Caco-2 (cell line): ENCODE results near the gene CENPH. TPM values are rescaled to one million over a fixed set of nuclear protein-coding genes. Genes with fewer than 3 reads are reported as not detected.

Source experiments
- BruUV-seq: library from RNA; stranded (reverse); fragments of 400-500 nt; replicated peaks from 2 replicates; lab custom pipeline; 2021; lab: Mats Ljungman, UMichigan
- CTCF ChIA-PET: fragments of 300-600 bp; sonication (Branson Sonifier 250); formaldehyde crosslinking; loops from one replicate; lab custom pipeline; 2022; ENCODE audit warnings: antibody characterized with exemption; lab: Charles Lee
- POLR2A ChIA-PET: fragments of 300-600 bp; sonication (Branson Sonifier 250); formaldehyde crosslinking; loops from one replicate; lab custom pipeline; 2022; ENCODE audit warnings: antibody characterized with exemption; lab: Charles Lee
- DNase-seq, 2 experiments: peaks; one replicate each; pipeline versions ENCODE4 v3.0.0 to v3.0.0-alpha.2; 2020 to 2022
- H3K27me3 ChIP-seq: replicated peaks from 2 replicates; pipeline ENCODE4 v1.6.0; 2011; ENCODE audit warnings: low read length; ENCODE audit not compliant: control insufficient read depth, insufficient read depth
- H3K36me3 ChIP-seq: 2 replicates; pipeline ENCODE4 v1.5.1; 2011; ENCODE audit warnings: low read length; ENCODE audit not compliant: control insufficient read depth, insufficient read depth
- H3K4me1 ChIP-seq: fragments of 250-450 bp; sonication (Bioruptor Pico); 2 replicates; pipeline ENCODE4 v1.5.1; 2020; ENCODE audit warnings: mild to moderate bottlenecking
- H3K4me3 ChIP-seq: 2 replicates; pipeline ENCODE4 v1.5.1; 2011; ENCODE audit warnings: low read depth, mild to moderate bottlenecking, control low read depth, low read length
- H3K9me3 ChIP-seq: fragments of 250-450 bp; sonication (Bioruptor Pico); 2 replicates; pipeline ENCODE4 v1.5.1; 2020; ENCODE audit warnings: mild to moderate bottlenecking, moderate library complexity
- H3K27ac Mint-ChIP-seq: one replicate; pipeline ENCODE4 v1.8.0; 2022; ENCODE audit warnings: mixed read lengths; ENCODE audit not compliant: unreplicated experiment
- H3K27me3 Mint-ChIP-seq: one replicate; pipeline ENCODE4 v1.8.0; 2022; ENCODE audit warnings: mixed read lengths; ENCODE audit not compliant: insufficient read depth, unreplicated experiment
- H3K36me3 Mint-ChIP-seq: one replicate; pipeline ENCODE4 v1.8.0; 2022; ENCODE audit warnings: mild to moderate bottlenecking, mixed read lengths; ENCODE audit not compliant: insufficient read depth, unreplicated experiment
- H3K4me1 Mint-ChIP-seq: one replicate; pipeline ENCODE4 v1.8.0; 2022; ENCODE audit warnings: low read depth, mixed read lengths; ENCODE audit not compliant: unreplicated experiment
- H3K4me3 Mint-ChIP-seq: one replicate; pipeline ENCODE4 v1.8.0; 2022; ENCODE audit warnings: mild to moderate bottlenecking, moderate library complexity, mixed read lengths; ENCODE audit not compliant: unreplicated experiment
- H3K9me3 Mint-ChIP-seq: one replicate; pipeline ENCODE4 v1.8.0; 2022; ENCODE audit warnings: mixed read lengths; ENCODE audit not compliant: unreplicated experiment
- intact Hi-C: fragments of 100-400 bp; cut with micrococcal nuclease; formaldehyde crosslinking; loops from one replicate; pipeline ENCODE4 v1.10.0; 2022; ENCODE audit not compliant: unreplicated experiment
- total RNA-seq: library from RNA; stranded (reverse); gene quantifications from 2 replicates; pipeline ENCODE4 v1.2.3, GENCODE V29; 2022
- TF ChIP-seq, protein P1 (sequence below), 2 experiments: fragments of 200-600 bp in 1 of 2; IDR thresholded peaks; 1 replicate in 1 of 2; 2 replicates in 1 of 2; pipeline versions ENCODE4 v1.5.1 to v1.8.0; 2011 to 2022; ENCODE audit warnings: antibody characterized with exemption in 1 of 2, control low read depth in 1 of 2, inconsistent platforms in 1 of 2, low read depth in 1 of 2, low read length in 1 of 2, mild to moderate bottlenecking in 1 of 2, moderate library complexity in 1 of 2; ENCODE audit not compliant: insufficient read depth in 1 of 2, severe bottlenecking in 1 of 2, unreplicated experiment in 1 of 2

Gene CENPH
- total RNA-seq, 1 experiment from 2014 or later: 30.2 TPM

DNA sequence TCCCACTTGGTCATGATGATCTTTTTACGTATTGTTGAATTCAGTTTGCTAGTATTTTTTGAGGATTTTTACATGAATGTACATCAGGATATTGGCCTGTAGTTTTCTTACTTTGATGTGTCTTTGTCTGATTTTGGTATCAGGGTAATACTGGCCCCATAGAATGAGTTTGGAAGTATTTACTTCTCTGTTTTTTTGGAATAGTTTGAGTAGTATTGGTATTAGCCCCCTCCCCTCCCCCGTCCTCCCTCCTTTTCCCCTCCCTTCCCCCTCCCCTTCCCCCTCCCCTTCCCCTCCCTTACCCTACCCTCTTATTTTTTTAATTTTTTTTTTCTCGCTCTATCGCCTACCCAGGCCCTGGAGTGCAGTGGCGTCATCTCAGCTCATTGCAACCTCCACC lies 55.6 kb downstream of the CENPH start:
- peaks cover 33% of the 10 kb centered on the region for H3K4me1 ChIP-seq
- no TSS peak for BruUV-seq
- H3K27me3 Mint-ChIP-seq: no peaks in the 10 kb centered on the region
- no peak overlapping the region for H3K27ac Mint-ChIP-seq
- no peak for DNase-seq
- no peak overlapping the region for H3K4me3 Mint-ChIP-seq
- H3K4me3 ChIP-seq: no peak overlapping the region
- TF ChIP-seq, protein P1, sequence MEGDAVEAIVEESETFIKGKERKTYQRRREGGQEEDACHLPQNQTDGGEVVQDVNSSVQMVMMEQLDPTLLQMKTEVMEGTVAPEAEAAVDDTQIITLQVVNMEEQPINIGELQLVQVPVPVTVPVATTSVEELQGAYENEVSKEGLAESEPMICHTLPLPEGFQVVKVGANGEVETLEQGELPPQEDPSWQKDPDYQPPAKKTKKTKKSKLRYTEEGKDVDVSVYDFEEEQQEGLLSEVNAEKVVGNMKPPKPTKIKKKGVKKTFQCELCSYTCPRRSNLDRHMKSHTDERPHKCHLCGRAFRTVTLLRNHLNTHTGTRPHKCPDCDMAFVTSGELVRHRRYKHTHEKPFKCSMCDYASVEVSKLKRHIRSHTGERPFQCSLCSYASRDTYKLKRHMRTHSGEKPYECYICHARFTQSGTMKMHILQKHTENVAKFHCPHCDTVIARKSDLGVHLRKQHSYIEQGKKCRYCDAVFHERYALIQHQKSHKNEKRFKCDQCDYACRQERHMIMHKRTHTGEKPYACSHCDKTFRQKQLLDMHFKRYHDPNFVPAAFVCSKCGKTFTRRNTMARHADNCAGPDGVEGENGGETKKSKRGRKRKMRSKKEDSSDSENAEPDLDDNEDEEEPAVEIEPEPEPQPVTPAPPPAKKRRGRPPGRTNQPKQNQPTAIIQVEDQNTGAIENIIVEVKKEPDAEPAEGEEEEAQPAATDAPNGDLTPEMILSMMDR (IDR thresholded peaks at IDR 0.05; ENCODE audit: insufficient read depth in 1 of 2, low read depth in 1 of 2, low read length in 1 of 2, severe bottlenecking in 1 of 2, unreplicated experiment in 1 of 2): no peak
- intact Hi-C loops: no loop called here
- ChIA-PET CTCF (no interaction called here), POLR2A (no interaction called here)
- no peaks in the 10 kb centered on the region for H3K9me3 Mint-ChIP-seq
- peaks cover 48% of the 10 kb centered on the region for H3K4me1 Mint-ChIP-seq
- H3K27me3 ChIP-seq: no peaks in the 10 kb centered on the region
- H3K36me3 ChIP-seq: no peaks in the 10 kb centered on the region
- H3K9me3 ChIP-seq: no peaks in the 10 kb centered on the region
- H3K36me3 Mint-ChIP-seq: peaks cover 78% of the 10 kb centered on the region

DNA sequence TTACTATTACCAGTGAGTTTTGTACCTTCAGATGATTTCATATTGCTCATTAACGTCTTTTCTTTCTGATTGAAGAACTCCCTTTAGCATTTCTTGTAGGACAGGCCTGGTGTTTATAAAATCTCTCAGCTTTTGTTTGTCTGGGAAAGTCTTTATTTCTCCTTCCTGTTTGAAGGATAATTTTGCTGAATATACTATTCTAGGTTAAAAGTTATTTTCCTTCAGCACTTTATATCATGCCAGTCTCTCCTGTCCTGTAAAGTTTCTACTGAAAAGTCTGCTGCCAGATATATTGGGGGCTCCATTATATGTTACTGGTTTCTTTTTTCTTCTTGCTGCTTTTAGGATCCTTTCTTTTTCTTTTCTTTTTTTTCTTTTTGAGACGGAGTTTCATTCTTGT lies 58.6 kb downstream of the CENPH start:
- H3K27ac Mint-ChIP-seq: peak overlapping the region; percentile 66
- BruUV-seq: no TSS peak

DNA sequence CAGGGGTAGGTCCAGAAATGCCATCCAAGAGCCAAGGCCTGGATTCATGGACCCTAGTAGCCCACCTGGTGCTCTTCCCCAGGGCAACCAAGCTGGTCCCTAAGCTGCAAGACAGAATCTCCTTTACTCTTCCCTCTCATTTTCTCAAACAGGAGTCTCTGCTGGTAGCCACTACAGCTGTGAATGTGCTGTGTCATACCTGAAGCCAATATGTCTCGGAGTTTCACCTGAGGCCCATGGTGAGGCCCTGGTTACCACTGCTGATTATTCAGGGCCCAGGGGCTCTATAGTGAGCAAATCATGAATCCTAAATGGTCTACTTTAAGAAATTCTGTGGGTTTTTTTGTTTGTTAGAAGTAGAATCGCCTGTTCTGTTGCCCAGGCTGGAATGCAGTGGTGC lies 61.2 kb downstream of the CENPH start:
- intact Hi-C loops: no loop called here
- H3K27me3 ChIP-seq: no peaks in the 10 kb centered on the region
- no peak for DNase-seq
- BruUV-seq: no TSS peak
- H3K4me1 ChIP-seq: peaks cover 21% of the 10 kb centered on the region
- Mint-ChIP-seq H3K9me3 (no peaks in the 10 kb centered on the region), H3K27ac (peak overlapping the region; percentile 88), H3K27me3 (no peaks in the 10 kb centered on the region), H3K4me3 (no peak overlapping the region), H3K36me3 (peaks cover 69% of the 10 kb centered on the region), H3K4me1 (peaks cover 37% of the 10 kb centered on the region)
- CTCF ChIA-PET: no interaction called here
- peaks cover 1% of the 10 kb centered on the region; the same call in 1 of the 2 replicates for H3K36me3 ChIP-seq
- no peak overlapping the region for H3K4me3 ChIP-seq
- POLR2A ChIA-PET: interaction anchor here (0.6 kb wide), 1 partner anchor 13 kb away, joined by 3 read pairs; no protein-coding TSS in a partner anchor
- TF ChIP-seq, protein P1 (IDR thresholded peaks at IDR 0.05; ENCODE audit: insufficient read depth in 1 of 2, low read depth in 1 of 2, low read length in 1 of 2, severe bottlenecking in 1 of 2, unreplicated experiment in 1 of 2): no peak
- H3K9me3 ChIP-seq: no peaks in the 10 kb centered on the region

More for the DNA sequence above, 58.6 kb downstream of the CENPH start:
- CTCF ChIA-PET: no interaction called here
- Mint-ChIP-seq H3K27me3 (no peaks in the 10 kb centered on the region), H3K4me1 (peaks cover 43% of the 10 kb centered on the region), H3K9me3 (no peaks in the 10 kb centered on the region), H3K4me3 (no peak overlapping the region), H3K36me3 (peaks cover 72% of the 10 kb centered on the region)
- H3K4me1 ChIP-seq: peaks cover 26% of the 10 kb centered on the region
- intact Hi-C loops: no loop called here
- peaks cover 1% of the 10 kb centered on the region; the same call in 1 of the 2 replicates for H3K36me3 ChIP-seq
- no peaks in the 10 kb centered on the region for H3K9me3 ChIP-seq
- TF ChIP-seq, protein P1 (IDR thresholded peaks at IDR 0.05; ENCODE audit: insufficient read depth in 1 of 2, low read depth in 1 of 2, low read length in 1 of 2, severe bottlenecking in 1 of 2, unreplicated experiment in 1 of 2): no peak
- DNase-seq: no peak
- H3K27me3 ChIP-seq: no peaks in the 10 kb centered on the region
- H3K4me3 ChIP-seq: no peak overlapping the region
- POLR2A ChIA-PET: no interaction called here
